ENCODE measurements around the gene JADE3. TPM values are rescaled to one million over a fixed set of nuclear protein-coding genes. Genes with fewer than 3 reads are reported as not detected.

JADE3 gene
- polyA plus RNA-seq, 1 donor from 2014 or later, result 6.8 TPM

GRCh38 chrX:46866726-46867125, 45.5 kb upstream of the JADE3 start:
- H3K9ac ChIP-seq (ENCODE audit: low read length), result no peak overlapping the region
- H3K4me2 ChIP-seq (ENCODE audit: low read length), result no peak overlapping the region
- no peak overlapping the region for H3K4me3 ChIP-seq (ENCODE audit: low read length)
- H3K36me3 ChIP-seq (ENCODE audit: insufficient read depth, low read length), result no peaks in the 10 kb centered on the region
- H3K27ac ChIP-seq (ENCODE audit: low read length), result no peak overlapping the region
- no peak overlapping the region for H2AFZ ChIP-seq (ENCODE audit: low read depth, low read length)
- no peaks in the 10 kb centered on the region for H3K9me3 ChIP-seq (ENCODE audit: low read length)
- no peaks in the 10 kb centered on the region for H3K27me3 ChIP-seq (ENCODE audit: insufficient read depth, low read depth, low read length)
- no peaks in the 10 kb centered on the region for H3K9me2 ChIP-seq (ENCODE audit: insufficient read depth, low read length)
- no peaks in the 10 kb centered on the region for H3F3A ChIP-seq (ENCODE audit: insufficient read depth, low read length, poor library complexity, severe bottlenecking)
- TF ChIP-seq EZH2 (IDR thresholded peaks at IDR 0.05; ENCODE audit: borderline replicate concordance, insufficient read depth, low read length, poor library complexity, severe bottlenecking), result no peak
- no peak for TF ChIP-seq MXI1 (conservative IDR thresholded peaks at IDR 0.05; ENCODE audit: poor library complexity, severe bottlenecking)
- TF ChIP-seq, protein P1, sequence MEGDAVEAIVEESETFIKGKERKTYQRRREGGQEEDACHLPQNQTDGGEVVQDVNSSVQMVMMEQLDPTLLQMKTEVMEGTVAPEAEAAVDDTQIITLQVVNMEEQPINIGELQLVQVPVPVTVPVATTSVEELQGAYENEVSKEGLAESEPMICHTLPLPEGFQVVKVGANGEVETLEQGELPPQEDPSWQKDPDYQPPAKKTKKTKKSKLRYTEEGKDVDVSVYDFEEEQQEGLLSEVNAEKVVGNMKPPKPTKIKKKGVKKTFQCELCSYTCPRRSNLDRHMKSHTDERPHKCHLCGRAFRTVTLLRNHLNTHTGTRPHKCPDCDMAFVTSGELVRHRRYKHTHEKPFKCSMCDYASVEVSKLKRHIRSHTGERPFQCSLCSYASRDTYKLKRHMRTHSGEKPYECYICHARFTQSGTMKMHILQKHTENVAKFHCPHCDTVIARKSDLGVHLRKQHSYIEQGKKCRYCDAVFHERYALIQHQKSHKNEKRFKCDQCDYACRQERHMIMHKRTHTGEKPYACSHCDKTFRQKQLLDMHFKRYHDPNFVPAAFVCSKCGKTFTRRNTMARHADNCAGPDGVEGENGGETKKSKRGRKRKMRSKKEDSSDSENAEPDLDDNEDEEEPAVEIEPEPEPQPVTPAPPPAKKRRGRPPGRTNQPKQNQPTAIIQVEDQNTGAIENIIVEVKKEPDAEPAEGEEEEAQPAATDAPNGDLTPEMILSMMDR (IDR thresholded peaks at IDR 0.05; ENCODE audit: poor library complexity, severe bottlenecking), result no peak
- no peak for TF ChIP-seq SMC3 (conservative IDR thresholded peaks at IDR 0.05; ENCODE audit: poor library complexity)
- TF ChIP-seq RAD21 (conservative IDR thresholded peaks at IDR 0.05), result no peak
- no peak for TF ChIP-seq REST (IDR thresholded peaks at IDR 0.05; ENCODE audit: borderline replicate concordance)
- no peaks in the 10 kb centered on the region for H3K79me2 ChIP-seq (replicated peaks; ENCODE audit: insufficient read depth, low read length)
- H4K20me1 ChIP-seq (ENCODE audit: insufficient read depth), result no peaks in the 10 kb centered on the region

DNA sequence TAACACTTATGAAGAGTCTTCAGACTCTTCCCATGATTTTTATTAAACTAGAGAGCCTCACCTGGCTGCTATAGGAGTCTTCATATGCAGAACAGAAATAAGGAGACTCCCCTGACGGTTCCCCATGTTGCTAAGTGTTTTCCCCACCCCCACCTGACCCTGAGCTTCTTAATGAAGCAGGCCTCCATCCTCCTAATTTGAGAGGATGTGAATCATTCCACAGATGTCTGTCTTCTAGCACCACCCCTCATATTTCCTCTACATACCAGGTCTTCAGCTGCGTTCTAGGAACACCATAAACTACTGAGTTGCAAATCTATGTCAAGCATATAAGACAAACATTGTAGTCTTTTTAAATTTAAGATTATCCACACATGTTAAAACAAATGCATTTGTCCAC, 38.5 kb upstream of the JADE3 start:
- Histone ChIP-seq H3K79me2 (replicated peaks; ENCODE audit: insufficient read depth, low read length) (no peaks in the 10 kb centered on the region), H3F3A (ENCODE audit: insufficient read depth, low read length, poor library complexity, severe bottlenecking) (no peaks in the 10 kb centered on the region), H3K36me3 (ENCODE audit: insufficient read depth, low read length) (no peaks in the 10 kb centered on the region), H3K27me3 (ENCODE audit: insufficient read depth, low read depth, low read length) (no peaks in the 10 kb centered on the region), H4K20me1 (ENCODE audit: insufficient read depth) (no peaks in the 10 kb centered on the region), H3K9me3 (ENCODE audit: low read length) (no peaks in the 10 kb centered on the region), H3K4me3 (ENCODE audit: low read length) (no peak overlapping the region), H3K27ac (ENCODE audit: low read length) (no peak overlapping the region), H3K9me2 (ENCODE audit: insufficient read depth, low read length) (no peaks in the 10 kb centered on the region), H2AFZ (ENCODE audit: low read depth, low read length) (no peak overlapping the region), H3K9ac (ENCODE audit: low read length) (no peak overlapping the region), H3K4me2 (ENCODE audit: low read length) (no peak overlapping the region)
- TF ChIP-seq, protein P1 (IDR thresholded peaks at IDR 0.05; ENCODE audit: poor library complexity, severe bottlenecking), result no peak
- TF ChIP-seq EP300 (conservative IDR thresholded peaks at IDR 0.05; ENCODE audit: poor library complexity, severe bottlenecking) (no peak), EZH2 (IDR thresholded peaks at IDR 0.05; ENCODE audit: borderline replicate concordance, insufficient read depth, low read length, poor library complexity, severe bottlenecking) (no peak), TAF1 (IDR thresholded peaks at IDR 0.05; ENCODE audit: low read depth) (no peak), POLR2AphosphoS5 (IDR thresholded peaks at IDR 0.05) (no peak), SMC3 (conservative IDR thresholded peaks at IDR 0.05; ENCODE audit: poor library complexity) (no peak), RAD21 (conservative IDR thresholded peaks at IDR 0.05) (no peak), REST (IDR thresholded peaks at IDR 0.05; ENCODE audit: borderline replicate concordance) (no peak), MXI1 (conservative IDR thresholded peaks at IDR 0.05; ENCODE audit: poor library complexity, severe bottlenecking) (no peak)
